ENCODE results near the gene RREB1. TPM values are rescaled to one million over a fixed set of nuclear protein-coding genes. Genes with fewer than 3 reads are reported as not detected.

RREB1 gene
- total RNA-seq, 1 donor from 2014 or later = 17.5 TPM

- no peak for DNase-seq (ENCODE audit: low read depth in 2 of 2)
Observed at GRCh38 chr6:7292596-7293255, 185.0 kb downstream of the RREB1 start.

- no peak for DNase-seq (ENCODE audit: low read depth in 2 of 2)
Observed at GRCh38 chr6:7295916-7296315, 188.2 kb downstream of the RREB1 start.

DNA sequence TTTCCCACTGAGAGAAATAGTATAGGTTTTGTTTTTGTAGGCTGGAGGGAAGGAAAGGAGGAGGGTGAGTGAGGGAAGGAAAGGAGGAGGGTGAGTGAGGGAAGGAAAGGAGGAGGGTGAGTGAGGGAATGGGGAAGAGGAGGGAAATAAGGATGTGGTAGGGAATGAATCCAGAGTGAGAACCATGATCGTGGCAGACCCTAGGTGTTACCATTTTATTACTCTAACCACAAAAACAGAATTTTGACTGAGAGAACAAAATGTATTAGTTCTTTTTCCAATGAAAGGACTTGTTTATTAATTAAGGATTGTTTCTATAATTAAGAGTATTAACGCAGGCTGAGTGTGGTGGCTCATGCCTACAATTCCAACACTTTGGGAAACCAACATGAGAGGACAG, 188.8 kb downstream of the RREB1 start:
- no peak for DNase-seq (ENCODE audit: low read depth in 2 of 2)

DNA sequence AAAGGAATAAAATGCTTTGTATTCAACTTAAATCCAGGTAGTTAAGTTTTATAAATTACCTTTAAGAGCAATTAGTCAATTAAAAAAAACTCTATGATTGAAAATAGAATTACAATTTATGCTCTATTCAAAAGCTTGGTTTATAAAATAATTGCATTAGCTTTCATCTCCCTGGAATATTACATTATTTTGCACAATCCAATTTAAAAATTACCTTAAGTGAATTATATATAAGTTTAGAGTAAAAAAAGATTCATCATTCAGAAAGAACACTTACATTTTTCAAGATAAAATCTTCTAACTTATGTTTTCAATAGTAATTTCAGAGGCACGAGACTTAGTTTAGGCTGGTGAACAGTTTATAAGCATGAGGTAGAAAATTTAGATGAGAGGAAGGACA, 190.4 kb downstream of the RREB1 start:
- no peak for DNase-seq (ENCODE audit: low read depth in 2 of 2)

GRCh38 chr6:7300926-7301325, 193.2 kb downstream of the RREB1 start:
- no peak for DNase-seq (ENCODE audit: low read depth in 2 of 2)

Other genes starting within 250 kb of the RREB1 start
- gene SSR1, start 205.2 kb downstream of the RREB1 start, total RNA-seq = 29.9 and 33.9 TPM in 2 replicates